Endothelial cell of umbilical vein (primary cell): ENCODE measurements around the gene GANAB. TPM values are rescaled to one million over a fixed set of nuclear protein-coding genes. Genes with fewer than 3 reads are reported as not detected.
A peak's percentile ranks its signal among the peaks of the same experiment; 100 is the strongest.

Experiments used
- BruUV-seq: library from RNA; stranded (reverse); fragments of 400-500 nt; replicated peaks from 2 replicates; lab custom pipeline; 2021; lab: Mats Ljungman, UMichigan
- CTCF ChIA-PET: fragments of 300-600, 350-600 bp; sonication (Branson Sonifier 250); formaldehyde crosslinking; loops from one replicate; lab custom pipeline; 2021; ENCODE audit warnings: antibody characterized with exemption, inconsistent platforms; lab: Charles Lee
- POLR2A ChIA-PET: fragments of 300-600, 350-600 bp; sonication (Branson Sonifier 250); formaldehyde crosslinking; loops from one replicate; lab custom pipeline; 2021; ENCODE audit warnings: antibody characterized with exemption, inconsistent platforms; lab: Charles Lee
- DNase-seq: peaks from one replicate; pipeline ENCODE4 v3.0.0-alpha.2; 2011; ENCODE audit warnings: low read depth, low spot score
- FAIRE-seq: peaks from 2 replicates; lab custom pipeline; 2011; peaks lifted over from hg19 to GRCh38; lab: Jason Lieb, UNC
- H2AFZ ChIP-seq: 2 replicates; pipeline ENCODE4 v1.6.0; 2012; ENCODE audit warnings: low read depth, low read length, control low read depth, inconsistent platforms
- H3K27ac ChIP-seq: 2 replicates; pipeline ENCODE4 v1.5.1; 2011; ENCODE audit warnings: low read depth, mild to moderate bottlenecking, control low read depth, low read length, moderate library complexity; ENCODE audit not compliant: insufficient read depth
- H3K27me3 ChIP-seq, 2 experiments: 2 replicates each; pipeline versions ENCODE4 v1.6.0 to v1.6.1; 2011; ENCODE audit warnings: low read length in 2 of 2, mixed read lengths in 1 of 2; ENCODE audit not compliant: control insufficient read depth in 2 of 2, insufficient read depth in 2 of 2
- H3K36me3 ChIP-seq, 2 experiments: 2 replicates in 1 of 2; 3 replicates in 1 of 2; pipeline ENCODE4 v1.5.1; 2011; ENCODE audit warnings: low read length in 2 of 2, mild to moderate bottlenecking in 1 of 2, moderate library complexity in 1 of 2; ENCODE audit not compliant: control insufficient read depth in 2 of 2, insufficient read depth in 2 of 2; ENCODE audit errors: extremely low read depth in 1 of 2
- H3K4me1 ChIP-seq: 3 replicates; pipeline ENCODE4 v1.5.1; 2011; ENCODE audit warnings: mild to moderate bottlenecking, low read length; ENCODE audit not compliant: control insufficient read depth, insufficient read depth; ENCODE audit errors: extremely low read depth
- H3K4me2 ChIP-seq: 2 replicates; pipeline ENCODE4 v1.6.1; 2011; ENCODE audit warnings: low read length, control low read depth, mixed read lengths; ENCODE audit not compliant: insufficient read depth
- H3K4me3 ChIP-seq, 3 experiments: fragments of 200-600 bp in 1 of 3; sonication (generic), shearing (Covaris generic) in 1 of 3; replicated peaks in 1 of 3; 2 replicates each; pipeline ENCODE4 v1.5.1; 2011 to 2016; ENCODE audit warnings: control low read depth in 3 of 3, low read length in 3 of 3, mild to moderate bottlenecking in 2 of 3, inconsistent platforms in 1 of 3, low read depth in 1 of 3, moderate library complexity in 1 of 3; ENCODE audit not compliant: insufficient read depth in 1 of 3
- H3K79me2 ChIP-seq: 2 replicates; pipeline ENCODE4 v1.6.0; 2012; ENCODE audit warnings: low read length, inconsistent platforms; ENCODE audit not compliant: control insufficient read depth, insufficient read depth
- H3K9ac ChIP-seq: replicated peaks from 2 replicates; pipeline ENCODE3; 2011; ENCODE audit warnings: low read length, control low read depth; ENCODE audit not compliant: insufficient read depth; ENCODE audit errors: extremely low read depth
- H3K9me1 ChIP-seq: replicated peaks from 3 replicates; pipeline ENCODE4 v1.6.0; 2011; ENCODE audit warnings: mild to moderate bottlenecking, low read length; ENCODE audit not compliant: control insufficient read depth, insufficient read depth; ENCODE audit errors: extremely low read depth
- H3K9me3 ChIP-seq: replicated peaks from 2 replicates; pipeline ENCODE4 v1.5.1; 2012; ENCODE audit warnings: low read length, inconsistent platforms; ENCODE audit not compliant: control insufficient read depth, insufficient read depth
- H4K20me1 ChIP-seq: replicated peaks from 2 replicates; pipeline ENCODE3; 2011; ENCODE audit warnings: mild to moderate bottlenecking, low read length; ENCODE audit not compliant: control insufficient read depth, insufficient read depth; ENCODE audit errors: extremely low read depth
- EZH2 ChIP-seq: IDR thresholded peaks from 2 replicates; pipeline ENCODE4 v1.6.1; 2012; ENCODE audit warnings: borderline replicate concordance, low read depth, mild to moderate bottlenecking, moderate library complexity, low read length, inconsistent platforms; ENCODE audit not compliant: severe bottlenecking
- GATA2 ChIP-seq: IDR thresholded peaks from 2 replicates; pipeline ENCODE4 v1.7.0; 2011; ENCODE audit warnings: low read depth, mild to moderate bottlenecking, moderate library complexity, mixed read lengths, low read length; ENCODE audit not compliant: insufficient read length, insufficient read depth
- JUN ChIP-seq: IDR thresholded peaks from 2 replicates; pipeline ENCODE4 v1.6.1; 2011; ENCODE audit warnings: borderline replicate concordance, low read depth; ENCODE audit not compliant: insufficient read length, insufficient read depth
- MAX ChIP-seq: IDR thresholded peaks from 2 replicates; pipeline ENCODE4 v1.6.1; 2011; ENCODE audit not compliant: insufficient read depth, insufficient read length
- POLR2A ChIP-seq: IDR thresholded peaks from 2 replicates; pipeline ENCODE4 v1.6.1; 2012; ENCODE audit warnings: low read depth, mild to moderate bottlenecking, control low read depth, low read length
- POLR2AphosphoS5 ChIP-seq: IDR thresholded peaks from 2 replicates; pipeline ENCODE4 v1.6.1; 2012; ENCODE audit warnings: low read depth, mild to moderate bottlenecking, control low read depth, low read length, moderate library complexity; ENCODE audit not compliant: insufficient read depth
- dilution Hi-C: fragments of 300-500 bp; cut with MboI; formaldehyde crosslinking; loops from one replicate; pipeline ENCODE4 v1.15.0; 2019; ENCODE audit warnings: low sequenced_read_pairs; ENCODE audit not compliant: extremely low pct_ligation_motif_present
- intact Hi-C: fragments of 100-400 bp; cut with micrococcal nuclease; formaldehyde crosslinking; loops from one replicate; pipeline ENCODE4 v1.10.0; 2022
- polyA plus RNA-seq, 4 experiments: library from polyadenylated mRNA; depleted of rRNA in 3 of 4; stranded (reverse) in 3 of 4; unstranded in 1 of 4; fragments of >200 nt; gene quantifications; 2 replicates each; pipeline versions ENCODE4 v1.2.1 to v1.2.3, GENCODE V29; 2011 to 2012; ENCODE audit warnings: missing spikeins in 1 of 4
- total RNA-seq: library from RNA; stranded (reverse); gene quantifications from 2 replicates; pipeline ENCODE4 v1.2.3, GENCODE V29; 2021

GANAB gene
- total and polyA plus RNA-seq, 2 donors (not counting 3 experiments of a cell fraction or from before 2014, with no cell fraction given) = 389 to 455 TPM

GRCh38 chr11:62666259-62666926 lies 20.0 kb upstream of the GANAB start:
- POLR2A ChIA-PET = interaction anchor here (1.4 to 2.2 kb wide), 9 partner anchors 14 to 92 kb away, joined by 5 to 41 read pairs (median 18); partner anchors contain the start of genes EEF1G, GANAB, HNRNPUL2 and MTA2
- dilution Hi-C loops = no loop called here
- peak overlapping the region; percentile 42 to 83 (median 59) for H3K4me3 ChIP-seq

More at GRCh38 chr11:62666259-62666926, 20.0 kb upstream of the GANAB start:
- CTCF ChIA-PET = interaction anchor here (1.2 to 2.4 kb wide), 5 partner anchors 13 to 28 kb away, joined by 3 to 15 read pairs (median 10); partner anchors contain the start of gene INTS5
- Histone ChIP-seq H3K9me3 (no peaks in the 10 kb centered on the region), H3K36me3 (peaks cover 0 to 2% of the 10 kb centered on the region in 2 experiments), H3K4me2 (peak overlapping the region; percentile 83), H4K20me1 (no peaks in the 10 kb centered on the region), H3K27ac (no peak overlapping the region), H3K79me2 (peaks cover 38% of the 10 kb centered on the region), H3K27me3 (no peaks in the 10 kb centered on the region), H3K9ac (peak overlapping the region; percentile 69), H3K9me1 (no peaks in the 10 kb centered on the region), H2AFZ (no peak overlapping the region), H3K4me1 (peaks cover 20% of the 10 kb centered on the region)
- BruUV-seq = no TSS peak
- FAIRE-seq (peak; percentile 28), DNase-seq (no peak)
- intact Hi-C loops = loop anchor here (5.0 kb wide), 1 partner anchor 41 kb away; the partner anchor contains the start of genes BSCL2 and GNG3
- TF ChIP-seq GATA2 = no peak
- TF ChIP-seq POLR2AphosphoS5 = peak; percentile 65
- TF ChIP-seq EZH2 = no peak
- TF ChIP-seq POLR2A = peak; percentile 52
- no peak for TF ChIP-seq JUN
- TF ChIP-seq MAX = no peak
